HG03521 (cell line): ENCODE data around the gene TMEM121.

Experiments
- ATAC-seq: cut with Tn5 transposase; IDR thresholded peaks from one replicate; pipeline ENCODE4 v1.9.1; 2021; ENCODE audit warnings: mild to moderate bottlenecking, moderate library complexity; ENCODE audit not compliant: unreplicated experiment

Gene TMEM121

GRCh38 chr14:105525861-105526775, at the start of gene TMEM121:
TMEM121 (plus strand) TSS chr14:105526583; CDS start chr14:105528835, 2,252 bp downstream.
- ATAC-seq, result no peak

GRCh38 chr14:105476831-105477659, 49.3 kb upstream of the TMEM121 start:
- no peak for ATAC-seq

GRCh38 chr14:105477660-105478397, 48.6 kb upstream of the TMEM121 start:
- no peak for ATAC-seq

- ATAC-seq, result no peak
These were observed 47.8 kb upstream of the TMEM121 start for GRCh38 chr14:105478398-105479251.

- ATAC-seq, result no peak
These were observed 46.8 kb upstream of the TMEM121 start for GRCh38 chr14:105479431-105480158.

GRCh38 chr14:105480199-105480746, 46.1 kb upstream of the TMEM121 start:
- ATAC-seq, result no peak

- ATAC-seq, result no peak
These were observed 45.3 kb upstream of the TMEM121 start for GRCh38 chr14:105480807-105481801.

GRCh38 chr14:105481886-105482457, 44.4 kb upstream of the TMEM121 start:
- peak; percentile 46 for ATAC-seq

GRCh38 chr14:105482486-105483110, 43.8 kb upstream of the TMEM121 start:
- ATAC-seq, result no peak

GRCh38 chr14:105483300-105484068, 42.9 kb upstream of the TMEM121 start:
- no peak for ATAC-seq

GRCh38 chr14:105484069-105484996, 42.0 kb upstream of the TMEM121 start:
- no peak for ATAC-seq

- ATAC-seq, result no peak
These were observed 41.4 kb upstream of the TMEM121 start for GRCh38 chr14:105484997-105485393.

- no peak for ATAC-seq
These were observed 40.6 kb upstream of the TMEM121 start for GRCh38 chr14:105485739-105486162.

GRCh38 chr14:105486163-105486973, 40.0 kb upstream of the TMEM121 start, which contains the start of gene CRIP1:
CRIP1 (plus strand) TSS chr14:105486886; CDS start chr14:105487260, 374 bp downstream.
- ATAC-seq, result no peak
